IPS-11a (cell line): ENCODE results near the gene ZC3H12D.
"Not testable (repeated sequence)": the region's sequence is repeated elsewhere in the genome, so short reads cannot be mapped to it uniquely, and the experiment has no call there.

Experiments used
- H3K4me3 ChIP-seq: one replicate; pipeline ENCODE4 v1.5.1; 2013; ENCODE audit warnings: low read depth, low read length, control low read depth

The ZC3H12D gene

GRCh38 chr6:149444360-149445094 lies 40.3 kb downstream of the ZC3H12D start:
- H3K4me3 ChIP-seq, result not testable (repeated sequence)

- H3K4me3 ChIP-seq, result no peak overlapping the region
Observed at GRCh38 chr6:149443411-149444181, 41.2 kb downstream of the ZC3H12D start.

- H3K4me3 ChIP-seq, result no peak overlapping the region
Observed at GRCh38 chr6:149441740-149442139, 43.1 kb downstream of the ZC3H12D start.

- H3K4me3 ChIP-seq, result no peak overlapping the region
Observed at GRCh38 chr6:149440735-149441671, 43.8 kb downstream of the ZC3H12D start.

GRCh38 chr6:149439626-149440025 lies 45.2 kb downstream of the ZC3H12D start:
- H3K4me3 ChIP-seq, result no peak overlapping the region

- no peak overlapping the region for H3K4me3 ChIP-seq
Observed at GRCh38 chr6:149438855-149439254, 46.0 kb downstream of the ZC3H12D start.

GRCh38 chr6:149437212-149437611 lies 47.6 kb downstream of the ZC3H12D start:
- H3K4me3 ChIP-seq, result no peak overlapping the region

GRCh38 chr6:149436647-149437046 lies 48.2 kb downstream of the ZC3H12D start:
- no peak overlapping the region for H3K4me3 ChIP-seq

GRCh38 chr6:149435919-149436586 lies 48.8 kb downstream of the ZC3H12D start:
- H3K4me3 ChIP-seq, result no peak overlapping the region

GRCh38 chr6:149433881-149434280 lies 50.9 kb downstream of the ZC3H12D start:
- H3K4me3 ChIP-seq, result no peak overlapping the region

GRCh38 chr6:149433405-149433804 lies 51.4 kb downstream of the ZC3H12D start:
- no peak overlapping the region for H3K4me3 ChIP-seq

GRCh38 chr6:149431905-149432775 lies 52.7 kb downstream of the ZC3H12D start:
- H3K4me3 ChIP-seq, result no peak overlapping the region

- no peak overlapping the region for H3K4me3 ChIP-seq
Observed at GRCh38 chr6:149429427-149430360, 55.1 kb downstream of the ZC3H12D start.

- H3K4me3 ChIP-seq, result no peak overlapping the region
Observed at GRCh38 chr6:149428606-149429005, 56.2 kb downstream of the ZC3H12D start.

GRCh38 chr6:149425754-149426153 lies 59.1 kb downstream of the ZC3H12D start:
- H3K4me3 ChIP-seq, result no peak overlapping the region

- no peak overlapping the region for H3K4me3 ChIP-seq
Observed at GRCh38 chr6:149425224-149425623, 59.6 kb downstream of the ZC3H12D start.

- H3K4me3 ChIP-seq, result no peak overlapping the region
Observed at GRCh38 chr6:149423964-149424440, 60.8 kb downstream of the ZC3H12D start.

GRCh38 chr6:149422581-149422980 lies 62.2 kb downstream of the ZC3H12D start:
- H3K4me3 ChIP-seq, result no peak overlapping the region
